Thoracic aorta (tissue), 2 donors: ENCODE data around the gene KIAA0753. TPM values are rescaled to one million over a fixed set of nuclear protein-coding genes. Genes with fewer than 3 reads are reported as not detected.

ENCODE experiments used
- ATAC-seq: fragments of 150-250 bp; one replicate; pipeline ENCODE4 v1.8.0; 2017; ENCODE audit warnings: low read depth; ENCODE audit not compliant: insufficient number of reproducible peaks, low FRiP score
- DNase-seq: peaks from one replicate; pipeline ENCODE4 v3.0.0-alpha.2; 2020; ENCODE audit warnings: low spot score
- H3K27ac ChIP-seq, 2 donors: fragments of 200-600 bp; sonication (generic); 1 replicate in 1 of 2; 2 replicates in 1 of 2; pipeline ENCODE4 v1.5.1; 2016; ENCODE audit warnings: mild to moderate bottlenecking in 2 of 2, moderate library complexity in 2 of 2
- H3K27me3 ChIP-seq: fragments of 200-600 bp; sonication (generic); replicated peaks from 2 replicates; pipeline ENCODE4 v1.6.0; 2016; ENCODE audit warnings: mild to moderate bottlenecking; ENCODE audit not compliant: insufficient read depth
- H3K36me3 ChIP-seq: fragments of 200-600 bp; sonication (generic); one replicate; pipeline ENCODE4 v1.5.1; 2016
- H3K4me1 ChIP-seq, 2 donors: fragments of 200-600 bp; sonication (generic); 1 replicate in 1 of 2; 2 replicates in 1 of 2; pipeline versions ENCODE4 v1.5.1 to v1.6.0; 2016; ENCODE audit warnings: low read depth in 2 of 2, mild to moderate bottlenecking in 1 of 2; ENCODE audit not compliant: control insufficient read depth in 1 of 2
- H3K4me3 ChIP-seq: fragments of 200-600 bp; sonication (generic); 2 replicates; pipeline ENCODE4 v1.5.1; 2016; ENCODE audit warnings: mild to moderate bottlenecking
- H3K9me3 ChIP-seq: fragments of 200-600 bp; sonication (generic); 2 replicates; pipeline ENCODE4 v1.5.1; 2016
- CTCF ChIP-seq: fragments of 200-600 bp; sonication (generic); IDR thresholded peaks from one replicate; pipeline ENCODE4 v1.5.1; 2019; ENCODE audit warnings: antibody characterized with exemption
- total RNA-seq, 2 donors: library from RNA; depleted of rRNA; stranded (reverse); fragments of >200 nt; gene quantifications; one replicate each; pipeline versions ENCODE4 v1.1.0 to v1.2.3, GENCODE V29; 2016

The KIAA0753 gene
- total RNA-seq, 2 donors from 2014 or later: 15.9 to 27.5 TPM

DNA sequence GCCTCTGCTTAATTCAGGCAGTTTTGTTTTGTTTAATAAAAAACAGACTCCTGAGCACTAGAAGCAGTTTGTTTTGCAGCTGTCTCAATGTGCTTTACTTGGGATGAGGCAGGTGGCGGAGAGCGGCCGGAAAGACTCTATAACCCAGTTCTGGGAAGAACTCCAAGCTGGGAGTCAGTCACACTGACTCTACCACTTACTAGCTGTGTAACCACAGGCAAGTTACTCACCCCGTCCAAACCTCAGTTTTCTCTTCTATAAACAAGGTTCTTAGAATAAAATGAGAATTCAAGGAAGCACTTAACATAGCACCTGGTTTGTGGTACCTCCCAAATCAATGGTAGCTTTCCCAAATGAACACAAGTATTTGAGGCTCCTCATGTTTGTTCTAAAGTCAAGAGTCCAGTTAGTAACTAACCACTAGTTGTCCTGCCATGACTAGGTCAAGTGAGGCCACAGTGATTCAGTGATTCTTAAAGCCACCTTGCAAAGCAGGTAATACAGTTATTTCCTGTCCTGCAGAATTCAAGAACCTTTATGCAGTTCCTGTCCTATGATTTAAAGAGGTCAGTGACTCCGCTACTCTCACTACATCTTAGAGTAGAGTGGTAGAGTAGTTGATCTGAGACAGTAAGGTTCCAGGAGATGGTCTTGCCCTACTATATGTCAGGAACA, 3.1 kb upstream of the KIAA0753 start:
- ATAC-seq (no peak), DNase-seq (no peak)
- Histone ChIP-seq H3K36me3 (peaks cover 7% of the 10 kb centered on the region), H3K27me3 (no peaks in the 10 kb centered on the region), H3K9me3 (no peaks in the 10 kb centered on the region), H3K27ac (no peak overlapping the region), H3K4me1 (peaks cover 7 to 23% of the 10 kb centered on the region in 2 donors), H3K4me3 (no peak overlapping the region)
- no peak for TF ChIP-seq CTCF

GRCh38 chr17:6642592-6642991, 2.1 kb upstream of the KIAA0753 start:
- no peak for TF ChIP-seq CTCF
- Histone ChIP-seq H3K36me3 (peaks cover 7% of the 10 kb centered on the region), H3K4me1 (peaks cover 7 to 30% of the 10 kb centered on the region in 2 donors)

DNA sequence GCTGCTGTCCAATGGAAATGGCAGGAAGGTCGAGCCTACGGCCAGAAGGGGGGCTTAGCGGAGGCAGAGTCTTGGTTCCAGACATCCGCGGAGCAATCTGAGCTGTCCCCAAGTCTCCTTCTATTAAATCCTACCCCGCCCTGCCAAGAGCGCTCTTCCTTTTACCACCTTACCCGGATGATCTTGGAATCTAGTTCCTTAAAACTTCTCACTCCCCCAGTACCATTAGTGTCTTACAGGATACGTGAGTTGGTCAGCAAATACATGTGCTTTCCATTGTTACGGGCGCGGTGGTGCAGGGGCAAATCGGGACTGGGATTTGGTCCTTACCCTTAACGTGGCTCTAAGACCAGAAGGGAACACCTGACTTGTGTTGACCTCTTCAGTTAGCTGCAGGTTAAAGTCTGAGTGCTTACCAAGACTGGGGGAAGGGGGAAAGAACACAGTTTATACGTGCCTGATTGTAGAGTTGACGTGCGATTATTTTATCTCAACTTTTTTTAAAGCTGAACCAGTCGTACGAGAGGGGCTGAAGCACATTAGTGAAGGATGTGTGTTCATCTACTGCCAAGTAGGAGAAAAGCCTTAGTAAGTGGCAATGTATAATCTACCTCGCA, 844 bp upstream of the KIAA0753 start:
- no peak for ATAC-seq
- Histone ChIP-seq H3K27me3 (no peaks in the 10 kb centered on the region), H3K27ac (peak overlapping the region; percentile 77 to 86), H3K9me3 (no peaks in the 10 kb centered on the region), H3K4me1 (peaks cover 7 to 30% of the 10 kb centered on the region in 2 donors), H3K4me3 (peak overlapping the region; percentile 86), H3K36me3 (peaks cover 7% of the 10 kb centered on the region)
- no peak for TF ChIP-seq CTCF
- no peak for DNase-seq

More at GRCh38 chr17:6642592-6642991, 2.1 kb upstream of the KIAA0753 start:
- H3K27ac ChIP-seq: no peak overlapping the region
- H3K4me3 ChIP-seq: no peak overlapping the region
- no peaks in the 10 kb centered on the region for H3K27me3 ChIP-seq
- H3K9me3 ChIP-seq: no peaks in the 10 kb centered on the region
- DNase-seq (no peak), ATAC-seq (no peak)

- H3K27ac ChIP-seq: peak overlapping the region; percentile 77 to 86
Observed at GRCh38 chr17:6639586-6640535, 650 bp downstream of the KIAA0753 start.

More at GRCh38 chr17:6639586-6640535, 650 bp downstream of the KIAA0753 start:
- ATAC-seq: no peak
- DNase-seq: no peak
- no peak for TF ChIP-seq CTCF
- no peaks in the 10 kb centered on the region for H3K9me3 ChIP-seq
- peaks cover 7% of the 10 kb centered on the region for H3K36me3 ChIP-seq
- peaks cover 7 to 30% of the 10 kb centered on the region in 2 donors for H3K4me1 ChIP-seq
- peak overlapping the region; percentile 86 for H3K4me3 ChIP-seq
- no peaks in the 10 kb centered on the region for H3K27me3 ChIP-seq
